ENCODE measurements around the gene NOB1. TPM values are rescaled to one million over a fixed set of nuclear protein-coding genes. Genes with fewer than 3 reads are reported as not detected.

Gene NOB1
- total and polyA plus RNA-seq, 2 of the 4 experiments (the other 2 are of a cell fraction), result 47.0 to 58.1 TPM

DNA sequence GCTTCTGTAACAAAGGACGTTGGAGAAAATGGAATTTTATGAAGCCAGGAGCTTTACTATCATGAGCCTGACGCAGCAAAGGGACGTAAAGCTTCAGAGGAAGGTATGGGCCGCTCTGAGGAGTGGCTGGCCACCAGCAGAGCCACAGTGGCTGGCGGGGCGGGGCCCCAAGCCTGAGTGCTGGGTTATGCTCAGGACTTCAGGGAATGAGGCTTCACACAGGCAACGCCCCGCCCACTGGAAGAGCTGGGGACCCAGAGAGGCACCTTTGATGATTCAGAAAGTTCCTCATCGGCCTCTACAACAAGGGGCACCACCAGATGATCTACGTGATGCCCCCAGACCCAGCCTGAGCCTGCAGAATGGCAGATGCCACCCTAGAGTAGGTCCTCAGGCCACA, 8.8 kb downstream of the NOB1 start:
- H3K4me3 ChIP-seq (ENCODE audit: insufficient read depth, low read depth, low read length), result no peak overlapping the region
- no peak overlapping the region for H3K56ac ChIP-seq (ENCODE audit: extremely low read depth, insufficient read depth, low read length)
- H4K8ac ChIP-seq (ENCODE audit: low read depth in 2 of 2, low read length in 2 of 2), result no peak overlapping the region
- H3K4ac ChIP-seq (ENCODE audit: low read depth, low read length), result no peak overlapping the region
- no peak overlapping the region for H3K27ac ChIP-seq (ENCODE audit: insufficient read depth, low read length)
- H3K4me2 ChIP-seq (ENCODE audit: low read depth, low read length), result no peak overlapping the region
- TF ChIP-seq RCOR1 (IDR thresholded peaks at IDR 0.05; ENCODE audit: insufficient replicate concordance, low read length) (no peak), CHD1 (IDR thresholded peaks at IDR 0.05; ENCODE audit: low read depth, low read length) (no peak), MXI1 (IDR thresholded peaks at IDR 0.05; ENCODE audit: borderline replicate concordance, low read depth, low read length) (no peak), MAFK (IDR thresholded peaks at IDR 0.05; ENCODE audit: low read depth, low read length) (no peak), MAZ (IDR thresholded peaks at IDR 0.05; ENCODE audit: borderline replicate concordance, low read depth, low read length) (no peak), RAD21 (IDR thresholded peaks at IDR 0.05; ENCODE audit: low read length) (no peak), NFE2L2 (IDR thresholded peaks at IDR 0.05; ENCODE audit: low read depth, low read length) (no peak), SMC3 (IDR thresholded peaks at IDR 0.05; ENCODE audit: low read depth, low read length) (no peak), FOS (IDR thresholded peaks at IDR 0.05; ENCODE audit: low read depth, low read length) (no peak), BHLHE40 (IDR thresholded peaks at IDR 0.05; ENCODE audit: low read depth, low read length) (no peak), CEBPB (IDR thresholded peaks at IDR 0.05; ENCODE audit: low read depth, low read length) (no peak), RFX5 (IDR thresholded peaks at IDR 0.05; ENCODE audit: low read depth, low read length) (no peak)
- TF ChIP-seq, protein P1, sequence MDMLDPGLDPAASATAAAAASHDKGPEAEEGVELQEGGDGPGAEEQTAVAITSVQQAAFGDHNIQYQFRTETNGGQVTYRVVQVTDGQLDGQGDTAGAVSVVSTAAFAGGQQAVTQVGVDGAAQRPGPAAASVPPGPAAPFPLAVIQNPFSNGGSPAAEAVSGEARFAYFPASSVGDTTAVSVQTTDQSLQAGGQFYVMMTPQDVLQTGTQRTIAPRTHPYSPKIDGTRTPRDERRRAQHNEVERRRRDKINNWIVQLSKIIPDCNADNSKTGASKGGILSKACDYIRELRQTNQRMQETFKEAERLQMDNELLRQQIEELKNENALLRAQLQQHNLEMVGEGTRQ (IDR thresholded peaks at IDR 0.05; ENCODE audit: low read depth, low read length), result no peak
- TF ChIP-seq, protein P2, sequence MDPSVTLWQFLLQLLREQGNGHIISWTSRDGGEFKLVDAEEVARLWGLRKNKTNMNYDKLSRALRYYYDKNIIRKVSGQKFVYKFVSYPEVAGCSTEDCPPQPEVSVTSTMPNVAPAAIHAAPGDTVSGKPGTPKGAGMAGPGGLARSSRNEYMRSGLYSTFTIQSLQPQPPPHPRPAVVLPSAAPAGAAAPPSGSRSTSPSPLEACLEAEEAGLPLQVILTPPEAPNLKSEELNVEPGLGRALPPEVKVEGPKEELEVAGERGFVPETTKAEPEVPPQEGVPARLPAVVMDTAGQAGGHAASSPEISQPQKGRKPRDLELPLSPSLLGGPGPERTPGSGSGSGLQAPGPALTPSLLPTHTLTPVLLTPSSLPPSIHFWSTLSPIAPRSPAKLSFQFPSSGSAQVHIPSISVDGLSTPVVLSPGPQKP (IDR thresholded peaks at IDR 0.05; ENCODE audit: borderline replicate concordance, low read depth, low read length), result no peak
- TF ChIP-seq, protein P3, sequence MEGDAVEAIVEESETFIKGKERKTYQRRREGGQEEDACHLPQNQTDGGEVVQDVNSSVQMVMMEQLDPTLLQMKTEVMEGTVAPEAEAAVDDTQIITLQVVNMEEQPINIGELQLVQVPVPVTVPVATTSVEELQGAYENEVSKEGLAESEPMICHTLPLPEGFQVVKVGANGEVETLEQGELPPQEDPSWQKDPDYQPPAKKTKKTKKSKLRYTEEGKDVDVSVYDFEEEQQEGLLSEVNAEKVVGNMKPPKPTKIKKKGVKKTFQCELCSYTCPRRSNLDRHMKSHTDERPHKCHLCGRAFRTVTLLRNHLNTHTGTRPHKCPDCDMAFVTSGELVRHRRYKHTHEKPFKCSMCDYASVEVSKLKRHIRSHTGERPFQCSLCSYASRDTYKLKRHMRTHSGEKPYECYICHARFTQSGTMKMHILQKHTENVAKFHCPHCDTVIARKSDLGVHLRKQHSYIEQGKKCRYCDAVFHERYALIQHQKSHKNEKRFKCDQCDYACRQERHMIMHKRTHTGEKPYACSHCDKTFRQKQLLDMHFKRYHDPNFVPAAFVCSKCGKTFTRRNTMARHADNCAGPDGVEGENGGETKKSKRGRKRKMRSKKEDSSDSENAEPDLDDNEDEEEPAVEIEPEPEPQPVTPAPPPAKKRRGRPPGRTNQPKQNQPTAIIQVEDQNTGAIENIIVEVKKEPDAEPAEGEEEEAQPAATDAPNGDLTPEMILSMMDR (conservative IDR thresholded peaks at IDR 0.05; ENCODE audit: low read depth, low read length), result no peak
- no peak overlapping the region for H2AK5ac ChIP-seq (ENCODE audit: low read depth, low read length)
- H3K23ac ChIP-seq (ENCODE audit: low read depth, low read length), result no peak overlapping the region
- H3K79me1 ChIP-seq (ENCODE audit: low read depth in 1 of 2, low read length in 2 of 2), result peaks cover 37 to 58% of the 10 kb centered on the region in 2 experiments
- no peak overlapping the region for H2BK15ac ChIP-seq (ENCODE audit: low read depth, low read length)
- H4K91ac ChIP-seq (ENCODE audit: insufficient read depth, low read depth, low read length), result no peak overlapping the region
- BruUV-seq (replicated peaks), result no TSS peak
- peaks cover 2% of the 10 kb centered on the region; the same call in 1 of the 2 replicates for H3K4me1 ChIP-seq (ENCODE audit: control insufficient read depth, insufficient read depth, low read length)
- H2BK5ac ChIP-seq (ENCODE audit: low read depth, low read length, poor library complexity, severe bottlenecking), result no peak overlapping the region
- ChIA-PET POLR2A (ENCODE audit: unreplicated experiment) (no interaction called here), CTCF (no interaction called here)
- no peaks in the 10 kb centered on the region for H3K27me3 ChIP-seq (ENCODE audit: control insufficient read depth, insufficient read depth, low read length)
- no peak overlapping the region for H3K14ac ChIP-seq (replicated peaks; ENCODE audit: low read depth, low read length)
- H3K18ac ChIP-seq (ENCODE audit: low read depth, low read length), result no peak overlapping the region
- peaks cover 6% of the 10 kb centered on the region; the same call in 1 of the 2 replicates for H4K20me1 ChIP-seq (ENCODE audit: insufficient read depth, low read length)
- no peak for DNase-seq
- H2AK9ac ChIP-seq (replicated peaks; ENCODE audit: low read depth, low read length, poor library complexity), result no peak overlapping the region
- H3K9ac ChIP-seq (ENCODE audit: low read depth, low read length), result no peak overlapping the region
- no peak overlapping the region for H2BK20ac ChIP-seq (ENCODE audit: low read depth, low read length)
- WGBS, 2 experiments (ENCODE audit: extremely low coverage in 2 of 2, insufficient read length in 1 of 2), result 93% methylated on average over 8 of the region's 10 CpGs; no CpG with 5 or more reads in 1 of the 2 experiments
- H3K36me3 ChIP-seq (ENCODE audit: control insufficient read depth, insufficient read depth, low read length), result peaks cover 76% of the 10 kb centered on the region
- H3K9me1 ChIP-seq (ENCODE audit: insufficient read depth, low read length), result 0 out of 2 replicates have a peak, but pooled peaks cover 5% of the 10 kb centered on the region
- H3K9me3 ChIP-seq (ENCODE audit: control insufficient read depth, insufficient read depth, low read length), result no peaks in the 10 kb centered on the region
- intact Hi-C loops (cut with micrococcal nuclease) (no loop called here), in situ Hi-C loops (cut with MboI; ENCODE audit: low sequenced_read_pairs) (no loop called here), dilution Hi-C loops (cut with HindIII; ENCODE audit: low sequenced_read_pairs, unreplicated experiment) (no loop called here)
- ATAC-seq (ENCODE audit: low read depth), result no peak
- H4K5ac ChIP-seq (ENCODE audit: low read depth, low read length), result no peak overlapping the region
- H2BK120ac ChIP-seq (ENCODE audit: low read depth, low read length), result no peak overlapping the region
- H2AFZ ChIP-seq (replicated peaks; ENCODE audit: low read length, poor library complexity), result no peak overlapping the region

Data from IMR-90 (cell line).